ENCODE results near the gene EXT2. TPM values are rescaled to one million over a fixed set of nuclear protein-coding genes. Genes with fewer than 3 reads are reported as not detected.

The EXT2 gene
- total and polyA plus RNA-seq, 2 of the 13 experiments (the other 11 are each of a cell fraction or from before 2014, with no cell fraction given), result 61.5 to 68.7 TPM

- BruUV-seq (replicated peaks), result no TSS peak
- in situ Hi-C loops (cut with HindIII; ENCODE audit: extremely low pct_ligation_motif_present, low pct_unique_long_range_greater_than_20kb), result no loop called here
- DNase-seq (ENCODE audit: low spot score) (no peak), FAIRE-seq (no peak), ATAC-seq (no peak)
- H3K4me1 ChIP-seq (ENCODE audit: insufficient read depth, low read length), result peaks cover under 1% of the 10 kb centered on the region; the same call in 1 of the 2 replicates
- H3K4me3 ChIP-seq (replicated peaks in 1 of 3; ENCODE audit: insufficient read depth in 1 of 3, low read depth in 2 of 3, low read length in 3 of 3), result no peak overlapping the region
- 91% methylated on average over 4 of the region's 4 CpGs for WGBS (ENCODE audit: low lambda C conversion rate)
- peaks cover 0 to 2% of the 10 kb centered on the region in 2 experiments; a peak in 2 of 5 replicates for H3K36me3 ChIP-seq (replicated peaks in 1 of 2; ENCODE audit: control insufficient read depth in 1 of 2, insufficient read depth in 2 of 2, low read length in 2 of 2)
- H3K79me2 ChIP-seq (ENCODE audit: insufficient read depth, low read length), result no peaks in the 10 kb centered on the region
- ChIA-PET CTCF (ENCODE audit: low intra/inter-chr PET ratio, low total read pairs) (no interaction called here), POLR2A (no interaction called here)
- no peak overlapping the region for H3K27ac ChIP-seq (ENCODE audit: extremely low read length, insufficient read depth, low read length)
- TF ChIP-seq ATRX (CRISPR knock-in tag; IDR thresholded peaks at IDR 0.05; ENCODE audit: borderline replicate concordance) (no peak), NR2F1 (CRISPR knock-in tag; IDR thresholded peaks at IDR 0.05) (no peak), ZNF510 (CRISPR knock-in tag; IDR thresholded peaks at IDR 0.05; ENCODE audit: low read depth) (no peak), MAFG (CRISPR knock-in tag; IDR thresholded peaks at IDR 0.05) (no peak), TARDBP (CRISPR knock-in tag; IDR thresholded peaks at IDR 0.05) (no peak), MED1 (CRISPR knock-in tag; IDR thresholded peaks at IDR 0.05) (no peak), ZNF850 (CRISPR knock-in tag; conservative IDR thresholded peaks at IDR 0.05) (no peak), NFATC3 (CRISPR knock-in tag; IDR thresholded peaks at IDR 0.05) (no peak), MXD4 (CRISPR knock-in tag; IDR thresholded peaks at IDR 0.05) (no peak), THAP7 (CRISPR knock-in tag; IDR thresholded peaks at IDR 0.05) (no peak), ZNF530 (CRISPR knock-in tag; IDR thresholded peaks at IDR 0.05; ENCODE audit: low read depth) (no peak), RBAK (CRISPR knock-in tag; IDR thresholded peaks at IDR 0.05) (no peak), SSRP1 (CRISPR knock-in tag; IDR thresholded peaks at IDR 0.05) (no peak), ZNF558 (CRISPR knock-in tag; IDR thresholded peaks at IDR 0.05; ENCODE audit: borderline replicate concordance) (no peak), MBD4 (IDR thresholded peaks at IDR 0.05; ENCODE audit: borderline replicate concordance, low read length) (no peak), FOXM1 (CRISPR knock-in tag; IDR thresholded peaks at IDR 0.05) (no peak), TIGD3 (CRISPR knock-in tag; IDR thresholded peaks at IDR 0.05; ENCODE audit: borderline replicate concordance) (no peak)
- no peaks in the 10 kb centered on the region for H4K20me1 ChIP-seq (ENCODE audit: insufficient read depth, low read length)
- intact Hi-C loops (cut with micrococcal nuclease; ENCODE audit: unreplicated experiment), result no loop called here
- no peak overlapping the region for H2AFZ ChIP-seq (ENCODE audit: low read length)
- H3K27me3 ChIP-seq (ENCODE audit: control insufficient read depth in 1 of 2, insufficient read depth in 2 of 2, low read length in 2 of 2), result no peaks in the 10 kb centered on the region
- no peak overlapping the region for H3K9ac ChIP-seq (ENCODE audit: insufficient read depth, low read depth, low read length)
- H3K9me3 ChIP-seq (ENCODE audit: low read length), result peaks cover 39% of the 10 kb centered on the region
- no peak overlapping the region for H3K4me2 ChIP-seq (ENCODE audit: low read depth, low read length)
Observed at GRCh38 chr11:44192462-44193100, 97.1 kb downstream of the EXT2 start.
